A549 (cell line): Measurements from ENCODE around the gene HBZ.

Experiments
- CTCF ChIP-seq: fragments of >200 bp; sonication (Bioruptor Twin); formaldehyde crosslinking; IDR thresholded peaks from 3 replicates; pipeline ENCODE4 v1.5.1; 2016
- HDAC2 ChIP-seq: fragments of 200-600 bp; sonication (generic); IDR thresholded peaks from 2 replicates; pipeline ENCODE4 v1.6.1; 2016
- MAZ ChIP-seq: fragments of 150-350 bp; IDR thresholded peaks from 2 replicates; pipeline ENCODE4 v1.6.1; 2014; ENCODE audit warnings: antibody characterized with exemption, low read depth, low read length, borderline replicate concordance
- NR3C1 ChIP-seq: fragments of >200 bp; sonication (Bioruptor Twin); formaldehyde crosslinking; IDR thresholded peaks from 3 replicates; pipeline ENCODE4 v1.6.1; 2017

DNA sequence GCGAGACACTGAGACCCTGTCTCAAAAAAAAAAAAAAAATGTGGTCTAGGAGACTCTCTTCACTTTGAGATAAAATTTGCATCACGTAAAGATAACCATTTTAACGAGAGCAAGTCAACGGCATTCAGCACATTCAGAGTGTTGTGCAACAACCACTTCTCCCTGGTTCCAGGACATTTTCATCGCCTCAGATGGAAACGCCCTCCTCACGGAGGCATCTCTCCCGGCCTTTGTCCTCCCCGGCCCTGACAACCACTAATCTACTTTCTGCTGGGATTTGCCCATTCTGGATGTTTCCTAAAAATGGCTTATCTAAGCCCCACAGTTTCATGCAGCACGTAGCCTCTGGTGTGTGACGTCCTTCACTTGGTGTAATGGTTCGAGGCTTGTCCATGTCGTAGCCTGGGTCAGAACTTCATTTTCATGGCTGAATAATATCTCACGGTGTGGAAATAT, 7.6 kb upstream of the HBZ start:
- no peak for TF ChIP-seq CTCF
- TF ChIP-seq NR3C1: no peak
- TF ChIP-seq MAZ: no peak
- no peak for TF ChIP-seq HDAC2
